Measurements from ENCODE around the gene KRTAP4-1. TPM values are rescaled to one million over a fixed set of nuclear protein-coding genes. Genes with fewer than 3 reads are reported as not detected.
"Not testable (repeated sequence)": the region's sequence is repeated elsewhere in the genome, so short reads cannot be mapped to it uniquely, and the experiment has no call there.

KRTAP4-1 gene
- polyA plus RNA-seq, 3 donors: not detected

DNA sequence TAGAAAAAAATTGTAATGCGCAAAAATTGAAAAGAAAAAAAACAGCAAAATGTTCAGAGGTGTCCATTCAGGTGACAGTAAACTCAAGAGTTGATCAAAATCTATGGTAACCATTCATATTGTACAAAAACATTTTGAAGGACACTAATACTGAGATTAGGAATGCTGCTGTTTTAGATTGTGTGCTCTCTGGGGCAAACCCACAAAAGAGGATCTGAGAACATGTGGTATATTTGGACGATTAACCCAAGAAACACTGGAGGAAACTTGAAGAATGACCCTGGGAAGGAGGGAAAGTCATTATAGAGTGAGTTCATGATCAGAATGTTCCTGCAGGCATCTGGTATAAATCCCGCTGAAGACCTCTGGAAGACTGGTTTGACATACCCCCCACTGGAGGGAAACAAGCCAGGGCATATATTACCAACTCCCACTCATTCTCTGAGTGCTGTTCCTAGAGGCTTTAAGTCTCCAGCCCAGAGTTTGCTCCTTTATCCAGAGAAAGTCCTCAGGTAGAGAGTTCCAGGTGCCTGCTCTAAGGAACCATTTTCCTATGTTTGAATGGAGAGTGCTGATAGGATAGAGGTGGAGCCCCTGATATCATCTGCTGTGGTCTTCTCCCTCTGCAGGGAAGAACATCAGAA lies 7.8 kb downstream of the KRTAP4-1 start:
- no peak for DNase-seq (ENCODE audit: low read depth in 3 of 3, low spot score in 2 of 3)

DNA sequence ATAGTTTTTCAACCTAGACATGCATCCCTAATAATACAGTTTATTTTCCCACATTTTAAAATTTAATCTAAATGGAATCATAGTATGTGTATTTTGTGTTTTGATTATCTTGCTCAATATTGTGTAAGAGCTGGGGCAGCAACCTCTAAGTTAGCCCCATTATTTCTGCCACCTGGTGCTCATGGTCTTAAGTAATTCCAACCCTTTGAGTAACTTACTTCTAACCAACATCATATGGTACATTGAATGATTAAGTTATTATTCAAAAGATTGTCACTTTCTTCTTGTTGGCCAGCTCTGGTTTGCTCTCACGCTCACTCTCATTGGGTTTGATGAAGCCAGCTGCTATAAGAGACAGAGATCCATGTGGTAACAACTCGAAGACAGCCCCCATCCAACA lies 12.8 kb downstream of the KRTAP4-1 start:
- no peak for DNase-seq (ENCODE audit: low read depth in 3 of 3, low spot score in 2 of 3)

DNA sequence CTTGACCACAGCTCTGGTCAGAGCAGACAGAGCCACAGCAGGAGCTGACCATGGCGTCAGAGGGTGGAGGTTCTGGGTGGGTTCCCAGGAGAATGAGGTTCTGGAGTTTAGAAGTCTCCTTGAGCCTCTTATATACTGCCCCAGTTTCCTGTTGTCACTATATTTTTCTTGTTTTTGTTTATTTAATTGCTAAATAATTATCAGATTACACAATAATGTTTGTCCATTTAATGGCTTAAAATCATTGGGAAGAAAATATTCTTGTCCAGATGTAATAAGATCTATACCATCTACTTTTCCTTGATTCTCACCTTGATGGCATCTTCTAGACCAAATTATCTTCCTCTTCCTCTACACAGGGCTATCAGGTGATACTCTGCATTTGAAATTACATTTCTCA lies 16.6 kb downstream of the KRTAP4-1 start, which contains the start of gene KRTAP4-3:
Gene KRTAP4-3, minus strand, starts transcription at position 101 of the 400 bp plus-strand sequence. Its CDS starts 49 bp downstream, at position 52.
- no peak for DNase-seq (ENCODE audit: low read depth in 3 of 3, low spot score in 2 of 3)

- no peak for DNase-seq (ENCODE audit: low read depth in 3 of 3, low spot score in 2 of 3)
These were observed 17.1 kb downstream of the KRTAP4-1 start for GRCh38 chr17:41167561-41167960.

GRCh38 chr17:41163828-41164227 lies 20.9 kb downstream of the KRTAP4-1 start:
- no peak for DNase-seq (ENCODE audit: low read depth in 3 of 3, low spot score in 2 of 3)

DNA sequence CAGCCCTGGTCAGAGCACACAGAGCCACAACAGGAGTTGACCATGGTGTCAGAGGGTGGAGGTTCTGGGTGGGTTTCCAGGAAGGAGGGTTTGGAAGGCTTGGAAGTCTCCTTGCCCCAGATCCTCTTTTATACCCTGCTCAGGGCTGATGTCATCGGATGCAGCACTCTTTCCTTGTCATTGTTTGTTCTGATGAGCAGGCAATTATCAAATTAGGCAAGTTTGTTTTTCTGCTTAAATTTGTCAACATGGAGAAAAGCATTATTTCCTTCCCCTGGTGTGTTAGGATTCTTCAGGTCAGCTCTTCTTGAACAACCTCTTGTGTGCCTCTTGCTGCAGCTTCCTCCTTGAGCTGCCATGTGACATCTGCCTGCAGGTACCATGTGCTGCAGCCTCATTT lies 24.1 kb downstream of the KRTAP4-1 start, which contains the start of gene KRTAP4-4:
Gene KRTAP4-4, minus strand, starts transcription at position 101 of the 400 bp plus-strand sequence. Its CDS starts 57 bp downstream, at position 44.
- DNase-seq (ENCODE audit: low read depth in 3 of 3, low spot score in 2 of 3): no peak

DNA sequence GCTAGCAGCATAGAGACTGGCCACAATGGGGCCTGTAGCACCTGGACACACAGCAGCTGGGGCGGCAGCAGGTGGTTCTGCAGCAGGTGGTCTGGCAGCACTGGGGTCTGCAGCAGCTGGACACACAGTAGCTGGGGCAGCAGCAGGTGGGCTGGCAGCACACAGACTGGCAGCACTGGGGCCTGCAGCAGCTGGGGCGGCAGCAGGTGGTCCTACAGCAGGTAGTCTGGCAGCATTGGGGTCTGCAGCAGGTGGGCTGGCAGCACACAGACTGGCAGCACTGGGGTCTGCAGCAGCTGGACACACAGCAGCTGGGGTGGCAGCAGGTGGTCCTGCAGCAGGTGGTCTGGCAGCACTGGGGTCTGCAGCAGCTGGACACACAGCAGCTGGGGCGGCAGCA lies 24.5 kb downstream of the KRTAP4-1 start:
- not testable (repeated sequence) for DNase-seq (ENCODE audit: low read depth in 3 of 3, low spot score in 2 of 3)

GRCh38 chr17:41153856-41154255 lies 30.9 kb downstream of the KRTAP4-1 start:
- no peak for DNase-seq (ENCODE audit: low read depth in 3 of 3, low spot score in 2 of 3)

GRCh38 chr17:41151525-41151924 lies 33.2 kb downstream of the KRTAP4-1 start:
- DNase-seq (ENCODE audit: low read depth in 3 of 3, low spot score in 2 of 3): no peak

GRCh38 chr17:41150026-41150425 lies 34.7 kb downstream of the KRTAP4-1 start:
- DNase-seq (ENCODE audit: low read depth in 3 of 3, low spot score in 2 of 3): no peak

GRCh38 chr17:41149652-41149985 lies 35.1 kb downstream of the KRTAP4-1 start, which contains the start of gene KRTAP4-5:
Gene KRTAP4-5, minus strand, starts transcription at chr17:41149825. Its CDS starts 58 bp downstream, at chr17:41149767.
- DNase-seq (ENCODE audit: low read depth in 3 of 3, low spot score in 2 of 3): no peak

DNA sequence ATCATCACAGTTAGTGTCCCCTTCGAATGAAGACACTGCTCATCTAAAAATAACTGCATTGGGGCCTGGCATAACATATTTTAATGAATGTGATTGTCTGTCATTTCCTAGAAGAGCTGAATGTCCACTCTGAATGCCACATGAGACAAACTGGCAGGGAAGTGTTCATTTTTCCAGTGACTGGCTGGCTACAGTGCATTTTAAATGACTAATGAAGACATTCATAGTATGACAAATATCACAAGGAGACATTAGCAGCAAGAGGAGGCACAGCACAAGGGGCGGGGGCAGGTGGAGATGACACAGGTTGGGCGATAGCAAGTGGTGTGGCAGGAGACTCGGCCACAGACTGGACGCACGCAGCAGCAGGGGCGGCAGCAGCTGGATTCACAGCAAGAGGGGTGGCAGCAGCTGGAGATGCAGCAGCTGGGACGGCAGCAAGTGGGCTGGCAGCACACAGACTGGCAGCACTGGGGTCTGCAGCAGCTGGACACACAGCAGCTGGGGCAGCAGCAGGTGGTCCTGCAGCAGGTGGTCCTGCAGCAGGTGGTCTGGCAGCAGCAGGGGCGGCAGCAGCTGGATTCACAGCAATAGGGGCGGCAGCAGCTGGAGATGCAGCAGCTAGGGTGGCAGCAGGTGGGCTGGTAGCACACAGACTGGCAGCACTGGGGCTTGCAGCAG lies 35.6 kb downstream of the KRTAP4-1 start:
- not testable (repeated sequence) for DNase-seq (ENCODE audit: low read depth in 3 of 3, low spot score in 2 of 3)

GRCh38 chr17:41147531-41148204 lies 37.0 kb downstream of the KRTAP4-1 start:
- no peak for DNase-seq (ENCODE audit: low read depth in 3 of 3, low spot score in 2 of 3)

- no peak for DNase-seq (ENCODE audit: low read depth in 3 of 3, low spot score in 2 of 3)
These were observed 39.5 kb downstream of the KRTAP4-1 start for GRCh38 chr17:41145261-41145660.

GRCh38 chr17:41144846-41145245 lies 39.9 kb downstream of the KRTAP4-1 start:
- DNase-seq (ENCODE audit: low read depth in 3 of 3, low spot score in 2 of 3): no peak

DNA sequence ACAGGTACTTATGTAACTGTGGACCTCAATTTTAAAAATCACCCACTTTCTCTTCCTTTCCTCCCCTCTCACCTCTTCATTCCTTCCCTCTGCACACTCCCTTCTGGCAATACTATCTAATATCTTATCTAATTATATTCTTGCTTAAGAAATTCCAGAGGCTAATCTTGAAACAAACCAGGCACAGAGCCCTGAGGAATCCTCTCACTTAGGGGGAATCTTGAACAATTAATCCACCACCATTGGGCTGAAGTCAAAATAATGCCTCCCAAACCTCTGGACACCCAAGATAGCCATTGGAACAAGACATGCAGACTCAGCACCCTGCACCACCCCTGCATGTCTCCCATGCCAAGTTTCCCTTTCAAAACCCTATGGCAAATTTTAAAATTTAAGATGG lies 43.4 kb downstream of the KRTAP4-1 start:
- no peak for DNase-seq (ENCODE audit: low read depth in 3 of 3, low spot score in 2 of 3)

- DNase-seq (ENCODE audit: low read depth in 3 of 3, low spot score in 2 of 3): no peak
These were observed 44.2 kb downstream of the KRTAP4-1 start, which contains the start of gene KRTAP4-6 for GRCh38 chr17:41140360-41141131. Gene KRTAP4-6, minus strand, starts transcription at chr17:41140544. Its CDS starts 57 bp downstream, at chr17:41140487.

DNA sequence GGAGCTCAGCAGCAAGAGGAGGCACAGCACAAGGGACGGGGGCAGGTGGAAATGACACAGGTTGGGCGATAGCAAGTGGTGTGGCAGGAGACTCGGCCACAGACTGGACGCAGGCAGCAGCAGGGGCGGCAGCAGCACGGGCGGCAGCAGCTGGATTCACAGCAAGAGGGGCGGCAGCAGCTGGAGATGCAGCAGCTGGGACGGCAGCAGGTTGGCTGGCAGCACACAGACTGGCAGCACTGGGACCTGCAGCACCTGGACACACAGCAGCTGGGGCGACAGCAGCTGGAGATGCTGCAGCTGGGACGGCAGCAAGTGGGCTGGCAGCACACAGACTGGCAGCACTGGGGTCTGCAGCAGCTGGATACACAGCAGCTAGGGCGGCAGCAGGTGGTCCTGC lies 44.8 kb downstream of the KRTAP4-1 start:
- DNase-seq (ENCODE audit: low read depth in 3 of 3, low spot score in 2 of 3): not testable (repeated sequence)
